Immature natural killer cell (primary cell): ENCODE results near the gene AKIP1. TPM values are rescaled to one million over a fixed set of nuclear protein-coding genes. Genes with fewer than 3 reads are reported as not detected.
A peak's percentile ranks its signal among the peaks of the same experiment; 100 is the strongest.
"Not testable (repeated sequence)": the region's sequence is repeated elsewhere in the genome, so short reads cannot be mapped to it uniquely, and the experiment has no call there.

Experiments used
- DNase-seq, 3 donors: peaks; one replicate each; pipeline ENCODE4 v3.0.0; 2022; ENCODE audit warnings: mixed read lengths in 1 of 3
- H3K27ac Mint-ChIP-seq, 6 donors: one replicate each; pipeline ENCODE4 v1.8.0; 2020; ENCODE audit warnings: mixed read lengths in 6 of 6, mild to moderate bottlenecking in 5 of 6, inconsistent platforms in 4 of 6, moderate library complexity in 3 of 6
- H3K27me3 Mint-ChIP-seq, 3 donors: one replicate each; pipeline ENCODE4 v1.8.0; 2020 to 2021; ENCODE audit warnings: low read depth in 3 of 3, mild to moderate bottlenecking in 3 of 3, mixed read lengths in 3 of 3, moderate library complexity in 3 of 3, inconsistent platforms in 1 of 3
- H3K36me3 Mint-ChIP-seq, 3 donors: one replicate each; pipeline ENCODE4 v1.8.0; 2020; ENCODE audit warnings: mixed read lengths in 3 of 3, inconsistent platforms in 2 of 3, mild to moderate bottlenecking in 2 of 3
- H3K4me1 Mint-ChIP-seq, 2 donors: one replicate each; pipeline ENCODE4 v1.8.0; 2020; ENCODE audit warnings: inconsistent platforms in 2 of 2, mild to moderate bottlenecking in 2 of 2, mixed read lengths in 2 of 2, moderate library complexity in 1 of 2
- H3K4me3 Mint-ChIP-seq, 5 donors: one replicate each; pipeline ENCODE4 v1.8.0; 2020; ENCODE audit warnings: mild to moderate bottlenecking in 5 of 5, mixed read lengths in 5 of 5, inconsistent platforms in 3 of 5, moderate library complexity in 3 of 5
- H3K9me3 Mint-ChIP-seq, 6 donors: one replicate each; pipeline ENCODE4 v1.8.0; 2020; ENCODE audit warnings: mild to moderate bottlenecking in 6 of 6, mixed read lengths in 6 of 6, inconsistent platforms in 4 of 6, moderate library complexity in 3 of 6
- polyA plus RNA-seq, 3 donors: library from polyadenylated mRNA; unstranded; fragments of 300-500 nt; fragmentation: Illumina TruSeq; gene quantifications; one replicate each; pipeline ENCODE4 v1.2.3, GENCODE V29; 2021

Gene AKIP1
- polyA plus RNA-seq, 3 donors from 2014 or later, result 5.4 to 20.7 (median 7.3) TPM

DNA sequence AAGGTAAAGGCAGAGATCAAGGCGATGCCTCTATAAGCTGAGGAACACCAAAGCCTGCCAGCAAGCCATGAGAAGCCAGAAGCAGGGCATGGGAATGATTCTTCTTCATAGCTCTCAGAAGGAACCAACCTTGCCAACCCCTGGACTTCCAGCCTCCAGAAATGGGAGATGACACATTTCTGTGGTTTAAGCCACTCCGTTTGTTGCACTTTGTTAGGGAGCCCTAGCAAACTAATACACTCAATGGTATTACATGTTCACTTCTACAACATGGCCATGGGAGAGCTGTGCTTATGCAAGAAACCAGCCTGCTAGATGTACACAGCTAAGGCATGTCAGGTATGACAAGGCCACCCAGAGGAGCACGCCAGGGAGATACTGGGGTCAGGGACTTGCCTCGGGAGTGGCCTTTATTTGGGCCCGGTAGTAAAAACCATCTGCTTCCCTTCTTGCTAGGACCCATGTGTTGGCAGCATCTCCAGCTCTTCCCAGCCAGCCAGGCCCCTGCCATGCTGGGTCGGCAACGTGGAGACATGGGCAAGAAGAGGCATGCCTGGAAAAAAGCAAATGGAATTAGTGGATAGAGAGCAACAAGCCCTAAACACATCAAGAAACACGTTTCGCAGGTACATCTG, 18.1 kb downstream of the AKIP1 start:
- no peaks in the 10 kb centered on the region for H3K9me3 Mint-ChIP-seq
- H3K27ac Mint-ChIP-seq, result no peak overlapping the region
- no peaks in the 10 kb centered on the region for H3K4me1 Mint-ChIP-seq
- H3K36me3 Mint-ChIP-seq, result no peaks in the 10 kb centered on the region
- no peak for DNase-seq
- H3K27me3 Mint-ChIP-seq, result peaks cover 0 to 3% (median 0%) of the 10 kb centered on the region in 3 donors
- no peak overlapping the region for H3K4me3 Mint-ChIP-seq

DNA sequence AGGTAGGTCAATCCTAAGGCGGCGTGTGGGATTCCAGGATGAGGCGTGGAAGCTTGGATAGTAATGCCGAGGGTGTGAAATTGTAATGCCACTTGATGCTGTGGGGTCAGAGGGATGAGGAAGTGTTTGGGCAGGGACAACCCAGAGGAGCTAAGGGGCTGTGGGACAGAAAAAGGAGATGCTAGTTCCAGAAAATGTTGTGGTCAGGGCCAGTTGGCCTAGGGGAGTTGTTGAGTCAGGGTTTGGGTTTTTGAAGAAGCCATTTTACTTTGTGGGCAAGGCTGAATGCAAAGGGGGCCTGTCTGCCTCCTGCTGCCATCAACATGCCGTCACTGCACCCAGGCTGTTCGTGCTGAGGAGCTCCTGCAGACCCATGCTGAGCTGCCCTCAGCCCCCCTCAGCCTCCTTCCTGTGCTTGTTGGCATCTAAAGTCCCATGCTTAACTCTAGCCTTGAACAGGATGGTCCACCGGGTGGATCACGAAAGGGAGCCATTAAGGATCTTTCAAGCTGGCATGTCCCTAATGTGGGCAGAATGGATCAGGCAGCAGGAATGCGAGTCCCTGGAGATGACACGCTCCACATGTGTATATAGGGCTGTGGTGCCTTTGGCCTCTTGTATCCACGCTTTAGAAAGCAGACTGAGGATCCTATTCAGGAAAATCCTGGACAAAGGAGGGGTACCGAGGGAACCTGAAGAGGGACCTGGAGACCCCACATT, 19.6 kb downstream of the AKIP1 start:
- Mint-ChIP-seq H3K4me1 (no peaks in the 10 kb centered on the region), H3K36me3 (no peaks in the 10 kb centered on the region), H3K4me3 (no peak overlapping the region), H3K27ac (no peak overlapping the region), H3K9me3 (no peaks in the 10 kb centered on the region), H3K27me3 (peaks cover 0 to 3% (median 3%) of the 10 kb centered on the region in 3 donors)
- no peak for DNase-seq

DNA sequence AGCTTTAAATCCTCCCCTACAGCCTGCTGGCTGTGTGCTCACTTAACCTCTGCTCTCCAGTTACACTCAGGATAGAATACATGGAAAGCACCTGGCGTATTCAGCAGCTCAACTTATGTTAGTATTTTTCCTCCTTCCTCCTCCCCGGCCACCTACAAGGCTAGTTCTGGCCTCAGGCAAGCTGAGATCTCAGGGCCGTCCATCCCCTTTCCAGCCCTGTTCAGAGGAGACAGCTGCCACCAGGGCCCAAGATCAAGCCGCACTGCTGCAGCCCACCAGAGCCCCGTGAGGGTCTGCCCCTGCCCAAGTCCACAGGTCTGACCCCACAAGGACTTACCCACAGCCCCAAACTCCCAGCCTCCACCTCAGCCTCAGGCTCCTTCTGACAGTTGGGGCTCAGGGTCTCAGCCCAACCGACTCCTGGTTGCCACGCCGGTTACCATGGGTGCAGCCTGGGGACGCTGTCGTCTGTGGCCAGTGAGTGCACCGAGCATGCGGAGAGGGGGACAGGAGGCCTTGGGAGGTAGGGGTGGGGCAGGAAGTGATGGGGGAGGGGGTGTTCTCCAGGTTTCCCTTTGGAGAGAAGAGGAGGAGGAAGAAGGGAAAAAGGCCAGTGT, 21.7 kb downstream of the AKIP1 start, which contains the start of gene C11orf16:
Gene C11orf16 (minus strand): TSS at position 384 of the 617 bp plus-strand sequence. CDS start 639 bp downstream, outside the sequence.
- Mint-ChIP-seq H3K36me3 (no peaks in the 10 kb centered on the region), H3K4me1 (no peaks in the 10 kb centered on the region), H3K4me3 (no peak within 1 kb of the TSS), H3K9me3 (no peaks in the 10 kb centered on the region), H3K27me3 (peaks cover 0 to 3% (median 2%) of the 10 kb centered on the region in 3 donors), H3K27ac (no peak within 1 kb of the TSS)
- no peak for DNase-seq

DNA sequence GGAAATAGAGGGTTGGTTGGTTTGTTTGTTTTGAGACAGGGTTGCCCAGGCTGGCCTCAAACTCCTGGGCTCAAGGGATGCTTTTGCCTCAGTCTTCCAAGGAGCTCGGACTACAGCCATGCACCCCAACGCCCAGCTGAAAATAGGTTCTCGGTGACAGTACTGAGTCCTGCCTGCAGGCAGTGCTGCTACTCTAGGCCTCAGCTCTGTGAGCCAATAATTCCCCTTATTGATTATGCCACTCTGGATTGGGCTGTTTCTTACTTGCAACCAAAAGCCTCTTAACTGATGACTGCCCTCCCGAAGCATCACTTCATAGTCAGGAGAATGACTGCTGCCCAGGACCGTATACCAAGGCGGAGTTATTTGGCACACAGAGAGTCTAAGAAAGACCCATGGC, 22.9 kb downstream of the AKIP1 start:
- DNase-seq, result no peak
- no peak overlapping the region for H3K27ac Mint-ChIP-seq
- H3K27me3 Mint-ChIP-seq, result peaks cover 0 to 3% (median 2%) of the 10 kb centered on the region in 3 donors
- H3K9me3 Mint-ChIP-seq, result no peaks in the 10 kb centered on the region
- H3K36me3 Mint-ChIP-seq, result no peaks in the 10 kb centered on the region
- H3K4me1 Mint-ChIP-seq, result no peaks in the 10 kb centered on the region
- H3K4me3 Mint-ChIP-seq, result no peak overlapping the region

DNA sequence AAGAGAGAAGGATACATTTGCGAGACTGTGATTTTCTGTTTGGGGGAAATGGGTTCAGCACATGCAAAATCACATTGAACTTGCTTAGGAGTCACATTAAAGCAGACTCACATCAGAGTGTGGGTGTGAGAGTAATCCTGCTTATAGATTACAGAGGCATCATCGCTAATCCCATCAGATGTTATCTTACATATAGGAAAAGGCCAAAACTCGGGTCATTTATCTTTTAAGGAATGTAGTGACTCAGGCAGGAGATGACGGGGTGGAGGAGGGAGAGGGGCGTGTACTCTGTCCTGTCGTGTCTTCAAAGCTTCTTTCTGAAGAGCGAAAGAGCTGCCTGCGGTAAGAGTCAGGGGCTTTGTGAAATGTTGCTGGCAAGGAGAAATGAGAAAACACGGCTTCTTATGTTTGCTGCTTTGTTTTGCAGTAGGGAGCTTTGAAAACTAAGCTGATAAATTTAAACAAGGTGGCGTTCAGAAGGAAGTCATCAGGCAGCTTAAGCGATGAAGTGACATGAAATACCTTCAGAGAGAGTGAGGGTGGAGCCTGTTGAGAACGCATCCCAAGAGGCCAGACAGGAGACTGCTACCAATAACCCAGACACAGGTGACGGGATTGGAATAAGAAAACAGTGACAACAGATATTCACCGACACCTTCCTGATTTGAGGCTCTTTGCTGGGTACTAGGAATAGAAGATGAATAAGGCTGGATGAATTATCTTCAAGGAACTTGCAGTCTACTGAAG, 23.9 kb downstream of the AKIP1 start:
- Mint-ChIP-seq H3K4me3 (no peak overlapping the region), H3K27me3 (peaks cover 0 to 3% (median 3%) of the 10 kb centered on the region in 3 donors), H3K9me3 (no peaks in the 10 kb centered on the region), H3K4me1 (no peaks in the 10 kb centered on the region), H3K36me3 (no peaks in the 10 kb centered on the region), H3K27ac (no peak overlapping the region)
- DNase-seq, result no peak

DNA sequence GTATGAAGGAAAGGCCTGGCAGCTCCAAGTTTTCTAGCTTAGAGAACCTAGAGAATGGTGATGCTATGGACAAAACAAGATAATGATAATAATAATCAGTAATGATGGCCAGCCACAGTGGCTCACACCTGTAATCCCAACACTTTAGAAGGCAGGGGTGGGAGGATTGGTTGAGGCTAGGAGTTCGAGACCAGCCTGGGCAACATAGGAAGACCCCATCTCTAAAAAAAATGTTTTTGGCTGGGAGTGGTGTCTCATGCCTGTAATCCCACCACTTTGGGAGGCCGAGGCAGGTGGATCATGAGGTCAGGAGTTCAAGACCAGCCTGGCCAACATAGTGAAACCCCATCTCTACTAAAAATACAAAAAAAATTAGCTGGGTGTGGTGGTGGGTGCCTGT, 24.8 kb downstream of the AKIP1 start:
- not testable (repeated sequence) for H3K27ac Mint-ChIP-seq, H3K4me1 Mint-ChIP-seq, H3K27me3 Mint-ChIP-seq

DNA sequence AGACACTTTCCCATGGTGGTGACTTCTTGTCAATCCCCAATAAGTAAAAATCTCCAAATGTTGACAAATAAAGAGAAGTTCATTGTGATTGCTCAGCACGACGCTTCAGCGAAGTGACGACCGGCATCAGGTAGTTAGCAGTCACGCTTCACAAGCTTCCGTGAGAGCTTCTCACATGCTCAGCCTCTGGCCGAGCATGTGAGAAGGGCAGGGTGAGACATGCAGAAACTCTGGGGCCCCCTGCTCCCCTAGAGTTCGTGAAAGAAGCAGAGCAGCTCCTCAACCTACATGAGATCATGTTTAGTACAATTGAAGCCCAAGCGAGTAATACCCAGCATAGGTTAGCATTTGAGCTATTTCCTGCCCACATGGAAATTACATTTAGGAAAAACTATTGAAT, 26.2 kb downstream of the AKIP1 start:
- Mint-ChIP-seq H3K36me3 (no peaks in the 10 kb centered on the region), H3K27ac (no peak overlapping the region), H3K4me1 (no peaks in the 10 kb centered on the region), H3K27me3 (peaks cover 0 to 8% (median 1%) of the 10 kb centered on the region in 3 donors), H3K9me3 (no peaks in the 10 kb centered on the region), H3K4me3 (no peak overlapping the region)
- no peak for DNase-seq

More for the DNA sequence above, 24.8 kb downstream of the AKIP1 start:
- DNase-seq, H3K9me3 Mint-ChIP-seq, H3K36me3 Mint-ChIP-seq, H3K4me3 Mint-ChIP-seq: not testable (repeated sequence)

DNA sequence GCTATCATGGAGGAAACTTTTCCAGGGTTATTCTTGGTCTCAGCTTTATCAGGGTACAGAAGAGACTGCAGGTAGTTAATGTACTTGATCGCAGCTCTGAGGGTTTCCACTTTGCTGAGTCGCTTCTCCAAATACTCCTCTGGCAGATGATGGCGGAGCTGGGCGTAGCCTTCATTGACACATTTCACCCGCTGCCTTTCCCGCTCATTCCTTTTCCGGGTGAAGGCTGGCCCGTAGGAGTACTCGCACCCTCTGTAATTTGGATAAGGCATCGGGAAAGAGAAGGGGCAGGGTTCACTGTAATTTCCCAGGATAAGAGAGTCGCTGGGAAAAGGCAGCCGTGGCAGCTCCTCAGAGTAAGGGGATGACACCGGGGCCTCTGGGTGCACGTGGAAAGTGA, 26.7 kb downstream of the AKIP1 start:
- Mint-ChIP-seq H3K27me3 (peaks cover 0 to 8% (median 1%) of the 10 kb centered on the region in 3 donors), H3K27ac (no peak overlapping the region), H3K4me3 (no peak overlapping the region), H3K9me3 (no peaks in the 10 kb centered on the region), H3K4me1 (no peaks in the 10 kb centered on the region), H3K36me3 (no peaks in the 10 kb centered on the region)
- no peak for DNase-seq

DNA sequence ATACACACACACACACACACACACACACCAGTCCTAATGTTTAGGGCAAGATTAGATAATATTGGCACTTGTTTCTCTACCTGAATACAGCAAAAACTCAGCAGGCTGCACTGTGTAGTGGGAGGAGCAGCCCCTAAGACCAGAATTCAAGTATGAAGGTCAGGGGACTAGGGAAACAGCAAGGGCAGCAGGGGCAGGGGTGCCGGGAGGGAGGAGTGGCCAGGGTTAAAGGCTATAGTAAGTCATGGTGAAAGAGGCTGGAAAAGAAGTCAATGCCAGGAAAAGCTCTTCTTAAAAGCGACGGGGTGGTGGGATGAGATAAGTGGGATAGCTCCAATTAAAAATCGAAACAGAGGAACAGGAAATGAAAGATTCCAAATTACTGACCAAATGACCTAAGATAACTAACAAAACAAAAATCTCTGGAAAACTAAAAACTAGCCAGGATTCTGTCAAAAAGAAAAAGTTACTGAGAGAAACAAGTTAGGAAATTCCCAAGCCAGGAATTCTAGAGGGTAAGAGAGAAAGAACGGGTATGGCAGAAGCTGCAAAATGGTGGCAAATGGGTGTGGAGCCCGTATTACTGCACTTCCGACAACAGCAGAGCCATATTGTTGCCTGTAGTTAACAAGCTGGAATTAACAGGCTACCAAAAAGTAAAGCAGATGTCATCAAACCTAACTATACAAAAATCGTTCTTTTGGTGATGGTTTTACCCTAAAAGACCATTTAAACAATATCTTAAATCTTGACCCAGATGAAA, 30.5 kb downstream of the AKIP1 start:
- Mint-ChIP-seq H3K27me3 (peaks cover 0 to 7% (median 3%) of the 10 kb centered on the region in 3 donors), H3K36me3 (no peaks in the 10 kb centered on the region), H3K4me1 (no peaks in the 10 kb centered on the region), H3K27ac (no peak overlapping the region), H3K4me3 (no peak overlapping the region), H3K9me3 (no peaks in the 10 kb centered on the region)
- no peak for DNase-seq

DNA sequence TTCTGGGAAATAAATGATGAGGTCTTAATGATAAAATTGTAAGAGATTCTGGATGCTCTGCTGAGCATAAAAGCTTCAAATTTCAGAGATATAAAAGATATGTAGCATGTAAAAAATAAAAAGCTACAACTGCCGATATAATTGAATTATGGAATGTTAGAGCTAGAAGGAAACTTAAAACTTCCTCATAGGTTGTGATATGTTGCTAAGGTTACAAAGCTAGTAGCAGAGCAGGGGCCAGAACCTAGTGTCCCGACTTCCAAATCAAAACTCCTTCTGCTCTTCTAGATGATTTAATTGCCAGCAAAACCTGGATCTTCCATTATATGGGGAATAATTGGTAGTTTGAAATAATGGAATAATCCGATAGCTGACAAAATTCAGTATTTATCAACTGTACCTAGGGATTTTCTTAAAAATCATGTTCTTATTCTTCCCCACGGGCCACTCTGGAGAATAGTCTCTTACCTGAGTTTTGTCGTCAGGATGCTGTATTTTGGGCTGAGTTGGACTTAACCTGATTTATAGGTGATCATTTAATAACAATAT, 31.6 kb downstream of the AKIP1 start, which contains the start of gene ASCL3:
Gene ASCL3 (minus strand): TSS at position 499 of the 549 bp plus-strand sequence. CDS start 4,855 bp downstream, outside the sequence.
- H3K4me3 Mint-ChIP-seq, result no peak within 1 kb of the TSS
- DNase-seq, result no peak
- H3K9me3 Mint-ChIP-seq, result no peaks in the 10 kb centered on the region
- peaks cover 0 to 7% (median 3%) of the 10 kb centered on the region in 3 donors for H3K27me3 Mint-ChIP-seq
- H3K4me1 Mint-ChIP-seq, result no peaks in the 10 kb centered on the region
- peaks cover 7 to 8% (median 8%) of the 10 kb centered on the region in 3 donors for H3K36me3 Mint-ChIP-seq
- no peak within 1 kb of the TSS for H3K27ac Mint-ChIP-seq

DNA sequence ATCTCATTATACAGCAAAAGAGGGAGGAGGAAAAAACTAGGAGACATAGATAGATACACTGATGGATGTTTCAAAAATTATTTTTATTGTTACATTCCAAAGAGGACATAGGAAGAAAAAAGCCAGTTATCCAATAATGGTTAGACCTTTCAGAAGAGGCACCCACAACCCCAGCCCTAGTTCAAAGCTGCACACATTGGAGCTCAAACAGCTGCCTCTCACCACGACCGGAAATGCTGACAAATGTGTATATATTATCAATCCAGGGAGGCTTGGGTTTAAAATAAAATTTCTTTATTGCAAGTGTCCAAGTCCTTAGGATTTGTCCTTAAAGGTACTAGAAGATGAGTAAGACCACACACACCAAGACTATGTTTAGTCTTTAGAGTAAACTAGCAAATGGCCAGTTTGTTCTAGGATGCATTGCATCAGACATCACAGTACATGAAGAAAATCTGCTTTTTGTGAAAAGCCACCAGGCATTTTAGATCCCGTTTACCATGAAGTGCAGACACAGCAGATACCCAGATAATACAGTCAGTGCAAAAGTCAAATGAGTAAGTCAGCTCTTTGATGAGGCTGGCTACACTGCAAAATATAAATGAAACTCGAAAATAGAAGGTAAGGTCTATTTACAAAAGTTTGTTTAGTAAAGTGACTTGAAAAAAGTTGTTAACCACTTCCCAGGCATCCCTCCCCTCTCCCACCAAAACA, 36.4 kb downstream of the AKIP1 start:
- Mint-ChIP-seq H3K4me3 (no peak overlapping the region), H3K36me3 (peaks cover 21 to 27% (median 25%) of the 10 kb centered on the region in 3 donors), H3K27me3 (peaks cover 0 to 3% (median 1%) of the 10 kb centered on the region in 3 donors), H3K27ac (peak overlapping the region in 1 of 6 donors; percentile 48), H3K4me1 (no peaks in the 10 kb centered on the region), H3K9me3 (no peaks in the 10 kb centered on the region)
- DNase-seq, result no peak

DNA sequence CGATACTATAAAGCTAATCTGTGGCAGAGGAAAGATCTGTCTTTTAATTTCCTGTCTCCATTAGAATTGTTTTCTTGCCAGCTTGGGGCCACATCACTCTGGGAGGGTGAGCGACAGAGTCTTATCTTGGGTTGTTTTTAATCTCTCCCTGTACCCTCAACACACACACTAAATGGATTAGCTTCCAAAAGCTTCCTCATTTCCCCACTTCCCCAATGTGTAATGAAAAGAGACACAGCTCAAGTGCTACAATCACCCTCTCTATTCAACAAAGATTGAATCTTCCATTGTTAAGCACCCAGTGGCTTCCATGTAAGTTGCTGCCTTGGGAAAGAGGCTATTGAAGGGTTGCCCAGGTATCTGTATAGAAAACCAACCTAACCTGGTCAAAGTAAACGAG, 37.9 kb downstream of the AKIP1 start:
- DNase-seq, result no peak
- Mint-ChIP-seq H3K4me3 (no peak overlapping the region), H3K27me3 (peaks cover 0 to 3% (median 1%) of the 10 kb centered on the region in 3 donors), H3K9me3 (no peaks in the 10 kb centered on the region), H3K27ac (no peak overlapping the region), H3K36me3 (peaks cover 23 to 36% (median 34%) of the 10 kb centered on the region in 3 donors), H3K4me1 (no peaks in the 10 kb centered on the region)
